Keratinocyte (primary cell): ENCODE measurements around the gene MAPRE3.

Experiments used
- CTCF ChIP-seq, 3 experiments: IDR thresholded peaks in 1 of 3; conservative IDR thresholded peaks in 1 of 3; optimal IDR thresholded peaks in 1 of 3; 2 replicates in 2 of 3; 3 replicates in 1 of 3; pipeline versions ENCODE3 to v1.5.1; 2011; ENCODE audit warnings: low read length in 3 of 3, mild to moderate bottlenecking in 3 of 3, moderate library complexity in 2 of 3, control low read depth in 1 of 3, inconsistent platforms in 1 of 3; ENCODE audit not compliant: insufficient read depth in 2 of 3; ENCODE audit errors: extremely low read depth in 1 of 3
- EZH2 ChIP-seq: IDR thresholded peaks from one replicate; pipeline ENCODE4 v1.6.1; 2012; ENCODE audit warnings: inconsistent platforms, mild to moderate bottlenecking, low read length, moderate library complexity

DNA sequence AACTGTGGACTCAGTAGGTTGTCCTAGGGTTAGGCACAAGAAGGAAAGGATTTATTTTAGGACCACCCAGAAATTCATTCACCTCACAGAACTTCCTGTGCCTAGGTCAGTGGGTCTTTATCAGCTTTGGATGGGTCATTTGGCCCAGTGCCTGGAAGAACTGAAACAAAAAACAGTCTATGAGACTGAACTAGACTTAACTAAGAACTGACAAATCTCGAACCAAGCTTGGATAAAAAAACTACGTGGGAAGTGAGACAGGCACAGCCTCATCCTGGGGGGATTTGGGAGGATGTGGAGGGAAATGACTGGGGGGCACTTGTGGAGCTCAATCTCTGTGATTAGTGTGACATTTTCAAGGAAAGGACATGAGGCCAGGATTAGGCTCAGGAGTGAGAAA lies 103.3 kb downstream of the MAPRE3 start:
- TF ChIP-seq CTCF (optimal IDR thresholded peaks at IDR 0.05 in 1 of 3, IDR thresholded peaks at IDR 0.05 in 1 of 3, conservative IDR thresholded peaks at IDR 0.05 in 1 of 3; ENCODE audit: extremely low read depth in 1 of 3, insufficient read depth in 2 of 3, low read length in 3 of 3) (no peak), EZH2 (no peak)
